Stimulated activated CD4-positive, alpha-beta T cell treated with anti-CD3 and anti-CD28 coated beads, Interleukin-15, amount 100 ng/mL, for 24 hours (primary cell): ENCODE measurements around the gene CORO2B.
"Not testable (repeated sequence)": the region's sequence is repeated elsewhere in the genome, so short reads cannot be mapped to it uniquely, and the experiment has no call there.

ENCODE experiments used
- DNase-seq: peaks from one replicate; pipeline ENCODE4 v3.0.0-alpha.2; 2020

The CORO2B gene

GRCh38 chr15:68632101-68632500 is 53.3 kb downstream of the CORO2B start:
- no peak for DNase-seq

DNA sequence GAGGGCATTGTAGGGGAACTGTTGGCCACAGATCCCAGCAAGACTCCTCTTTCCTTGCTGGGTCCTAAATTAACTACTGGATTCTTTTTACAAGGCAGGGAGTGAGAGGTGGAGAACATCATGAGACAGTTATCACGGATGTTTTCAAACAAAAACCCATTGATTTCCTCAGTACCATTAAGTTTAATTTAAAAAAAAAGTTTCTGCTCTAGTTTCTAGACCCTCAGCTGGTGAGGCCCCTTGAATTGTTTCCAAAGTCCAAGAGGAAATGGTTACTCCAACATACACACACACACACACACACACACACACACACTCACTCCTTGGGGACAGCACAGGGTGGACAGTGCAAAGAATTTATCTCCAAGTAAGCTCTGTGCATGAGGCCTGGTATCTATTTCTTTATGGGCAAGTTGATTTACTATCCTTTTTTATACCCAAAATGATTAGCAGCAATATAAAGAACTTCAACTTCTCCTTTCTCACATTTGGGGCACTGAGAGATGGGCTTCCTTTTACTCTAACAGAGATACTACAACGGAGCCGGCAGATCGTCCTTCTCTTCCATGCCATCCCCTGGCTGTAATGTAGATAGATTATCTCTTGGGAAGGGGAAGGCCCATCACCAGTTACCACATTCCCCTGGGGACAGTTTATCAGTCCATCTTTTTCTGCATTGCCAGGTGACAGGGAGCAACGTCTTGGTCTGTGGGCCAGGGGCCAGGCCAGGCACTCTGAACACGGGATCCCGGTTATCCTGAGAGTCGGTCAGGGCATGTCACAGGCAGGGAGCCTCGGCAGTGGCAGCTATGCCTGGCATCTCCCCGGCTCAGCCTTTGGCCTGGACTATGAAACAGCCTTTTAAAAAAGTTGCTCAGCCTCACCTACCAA is 54.7 kb downstream of the CORO2B start:
- no peak for DNase-seq

DNA sequence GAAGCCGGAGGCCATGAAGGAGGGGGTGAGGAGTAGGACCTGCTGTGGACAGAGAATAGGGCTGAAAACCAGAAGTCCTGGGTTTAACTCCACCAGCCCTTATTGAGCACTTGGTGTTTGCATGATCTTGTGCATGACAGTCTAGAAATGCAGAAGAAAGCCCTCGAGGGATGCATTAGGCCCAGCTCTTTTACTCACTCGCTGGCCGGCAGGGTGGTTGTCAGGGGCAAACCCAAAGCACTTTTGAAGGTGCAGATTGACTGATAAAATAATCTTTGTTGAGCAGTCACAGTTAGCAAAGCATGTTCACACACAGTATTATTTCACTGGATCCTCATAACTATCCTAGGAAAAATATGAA is 55.3 kb downstream of the CORO2B start:
- no peak for DNase-seq

DNA sequence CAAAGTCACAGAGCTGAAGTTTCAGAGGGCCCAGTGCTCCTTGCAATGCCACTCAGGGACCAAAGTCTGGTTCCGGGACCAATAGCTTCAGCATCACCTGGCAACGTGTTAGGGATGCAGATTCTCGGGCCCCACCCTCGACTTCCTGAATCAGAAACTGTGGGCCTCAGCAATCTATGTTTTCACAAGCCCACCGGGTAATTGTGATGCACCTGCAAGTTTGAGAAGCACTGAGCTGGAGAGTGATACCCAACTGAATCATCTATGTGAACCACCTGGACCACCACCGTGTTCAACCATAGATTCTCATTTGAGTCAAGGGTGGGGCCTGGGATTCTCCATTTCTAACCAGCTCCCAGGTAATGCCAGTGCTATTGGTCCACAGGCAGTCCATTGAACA is 55.7 kb downstream of the CORO2B start:
- DNase-seq = no peak

GRCh38 chr15:68635141-68635540 is 56.3 kb downstream of the CORO2B start:
- DNase-seq = no peak

- DNase-seq = no peak
Measured at GRCh38 chr15:68636256-68636655, 57.5 kb downstream of the CORO2B start.

DNA sequence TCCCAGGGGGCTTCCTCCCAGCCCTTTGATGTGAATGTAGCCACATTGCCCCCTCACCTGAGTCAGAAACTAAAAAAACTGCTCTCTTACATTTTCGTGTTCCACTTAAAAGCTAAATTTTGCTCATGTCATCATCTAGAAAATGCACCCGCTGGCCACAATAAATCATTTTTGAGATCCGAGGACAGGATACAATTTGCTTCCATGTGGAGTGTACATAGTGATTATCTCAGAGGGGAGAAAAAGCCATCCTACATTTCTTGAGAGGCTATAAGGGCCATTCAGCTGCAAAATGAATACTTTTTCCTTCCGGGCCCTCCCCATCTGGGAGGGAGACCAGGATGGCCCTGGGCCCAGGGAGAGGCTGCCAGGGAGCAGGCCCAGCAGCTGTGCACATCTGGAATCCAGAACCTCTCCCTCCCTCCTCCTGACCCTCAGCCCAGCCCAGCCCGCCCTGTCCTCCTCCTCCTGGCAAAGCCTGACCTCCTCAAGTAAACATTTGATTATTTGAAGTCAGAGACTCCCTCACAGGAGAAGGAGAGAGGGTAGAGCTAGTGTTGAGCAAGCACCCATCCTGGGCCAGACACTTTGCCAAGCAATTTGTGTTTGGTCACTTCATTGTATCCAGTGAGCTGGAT is 59.1 kb downstream of the CORO2B start:
- DNase-seq = no peak

DNA sequence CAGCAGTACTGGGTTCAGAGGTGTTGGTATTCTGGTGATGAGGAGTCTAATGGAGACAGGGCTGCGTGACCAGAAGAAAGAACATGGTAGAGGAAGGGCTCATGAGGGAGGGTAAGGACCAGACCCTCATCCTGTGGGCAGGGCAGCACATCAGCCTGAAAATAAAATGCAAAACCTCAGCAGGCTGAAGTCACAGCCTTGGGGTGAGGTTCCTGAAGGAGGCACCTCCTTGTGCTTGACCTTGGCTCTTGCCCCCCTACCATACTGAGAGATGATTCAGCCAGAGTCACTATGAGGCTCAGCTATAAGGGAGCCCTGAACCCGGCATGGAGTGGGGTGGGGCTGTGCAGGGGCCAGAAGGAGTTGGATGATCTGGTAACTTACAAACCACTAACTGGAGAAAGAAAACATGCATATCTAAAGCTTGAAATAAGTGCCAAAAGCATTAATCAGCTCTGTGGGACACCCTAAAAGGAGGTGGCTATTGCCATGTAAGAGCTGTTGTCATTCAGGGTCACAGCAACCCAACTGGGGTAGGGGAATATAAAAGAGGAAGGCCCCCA is 60.2 kb downstream of the CORO2B start:
- DNase-seq = no peak

DNA sequence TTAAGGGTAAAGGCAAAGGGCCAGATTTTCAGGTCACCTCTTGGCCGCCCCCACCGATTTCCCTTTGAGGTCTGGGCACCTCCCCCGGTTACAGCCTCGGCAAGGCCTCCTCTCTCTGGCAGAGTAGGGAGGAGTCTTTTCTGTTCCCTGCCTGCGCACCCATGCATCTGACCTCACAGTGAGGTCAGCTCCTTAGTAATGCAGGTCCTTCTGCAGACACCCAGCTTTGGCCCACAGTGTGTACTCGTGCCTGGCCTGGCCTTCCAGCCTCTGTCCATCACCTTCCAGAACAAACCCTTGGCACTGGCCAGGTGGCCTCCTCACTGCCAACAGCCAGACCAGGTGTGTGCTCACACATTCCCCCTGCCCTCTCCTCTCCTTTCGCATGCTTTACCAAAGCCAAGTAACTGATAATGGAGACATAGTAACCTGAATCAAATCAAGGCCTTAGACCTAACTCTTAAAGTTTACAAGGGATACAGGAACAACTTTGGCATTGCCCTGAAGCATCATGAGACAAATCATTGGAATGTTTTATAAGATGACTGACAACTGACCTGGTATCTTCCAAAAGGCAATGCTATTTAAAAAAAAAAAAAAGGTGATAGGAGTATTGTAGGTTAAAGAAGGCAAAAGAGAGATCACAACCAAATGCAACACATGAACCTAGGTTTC is 61.3 kb downstream of the CORO2B start:
- no peak for DNase-seq

GRCh38 chr15:68640791-68641331 is 62.1 kb downstream of the CORO2B start:
- DNase-seq = no peak

GRCh38 chr15:68641376-68641775 is 62.6 kb downstream of the CORO2B start:
- DNase-seq = no peak

DNA sequence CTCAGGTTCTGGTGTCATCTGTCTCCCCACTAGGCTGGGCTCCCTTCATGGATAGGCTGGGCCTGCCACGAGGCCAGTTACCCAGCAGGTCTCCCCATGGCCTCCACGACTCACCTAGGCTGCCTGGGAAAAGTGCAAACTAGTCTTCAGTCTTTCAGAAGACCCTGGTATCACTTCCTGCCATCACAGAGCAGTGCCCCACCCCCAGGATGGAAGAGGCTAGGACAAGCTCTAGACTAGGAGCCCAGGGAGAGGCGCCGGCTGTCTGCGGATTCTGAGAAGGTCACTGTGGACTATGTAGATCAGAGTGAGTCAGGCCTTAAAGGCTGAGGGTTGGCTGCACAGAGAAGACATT is 63.7 kb downstream of the CORO2B start:
- DNase-seq = no peak

DNA sequence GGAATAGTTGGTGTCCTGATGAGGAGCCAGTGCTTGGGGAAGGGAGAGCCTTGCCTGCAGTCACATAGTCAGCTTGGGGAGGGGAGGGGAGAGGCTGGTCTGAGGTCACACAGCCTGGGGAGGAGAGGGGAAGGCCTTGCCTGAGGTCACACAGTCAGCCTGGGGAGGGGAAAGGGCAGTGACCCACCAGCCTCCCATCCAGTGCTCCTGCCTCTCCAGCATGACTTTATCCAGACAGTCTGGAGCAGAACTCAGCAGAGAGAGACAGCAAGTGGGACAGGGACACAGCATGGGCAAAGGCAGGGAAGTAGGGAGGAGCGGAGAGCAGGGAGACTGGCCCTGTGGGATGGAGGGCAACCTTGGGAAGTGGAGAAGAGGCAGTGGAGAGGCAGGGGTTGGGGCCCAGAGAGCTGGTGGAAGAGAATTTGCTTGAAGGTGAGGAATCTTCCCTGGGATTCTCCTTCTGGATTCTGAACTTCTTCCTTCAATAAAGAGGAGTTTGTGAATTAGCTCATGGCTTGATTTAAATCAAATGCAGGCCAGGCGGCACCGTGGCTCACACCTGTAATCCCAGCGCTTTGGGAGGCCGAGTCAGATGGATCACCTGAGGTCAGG is 64.5 kb downstream of the CORO2B start:
- no peak for DNase-seq

DNA sequence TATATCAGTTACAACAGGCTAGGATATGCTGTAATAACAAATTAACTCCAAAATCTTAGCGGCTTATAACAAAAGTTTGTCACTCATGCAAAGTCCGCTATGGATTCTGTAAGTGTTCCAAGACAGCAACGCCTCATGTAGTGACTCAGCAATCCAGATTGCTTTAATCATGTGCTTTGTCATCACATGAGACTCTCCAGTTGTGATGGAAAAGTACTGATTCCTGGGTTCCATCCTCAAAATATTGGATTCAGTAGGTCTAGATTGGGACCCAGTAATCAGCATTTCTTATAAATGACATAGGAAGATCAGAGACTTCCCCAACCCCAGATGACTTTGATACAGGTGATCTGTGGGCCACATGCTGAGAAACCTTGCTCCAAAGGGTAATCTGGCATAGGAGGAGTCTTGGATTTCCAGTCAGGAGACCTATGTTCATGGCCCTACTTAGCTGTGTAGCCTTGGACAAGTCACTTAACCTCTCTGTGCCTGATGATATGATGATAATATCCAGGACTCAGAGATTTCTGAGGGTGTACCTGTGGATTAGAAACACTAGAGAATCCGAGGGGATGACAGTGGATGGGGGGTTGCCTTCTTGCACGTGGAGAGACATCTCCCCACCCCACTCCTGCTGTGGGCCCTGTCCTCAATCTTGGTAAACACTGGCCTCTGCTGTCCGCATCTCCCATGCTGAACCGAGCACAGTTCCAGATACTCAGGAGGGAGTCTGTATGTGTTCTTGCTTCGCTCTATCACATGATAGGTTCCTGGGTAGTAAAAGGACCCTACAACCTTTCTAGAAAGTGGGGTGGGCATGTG is 65.5 kb downstream of the CORO2B start:
- no peak for DNase-seq

- no peak for DNase-seq
Measured at GRCh38 chr15:68644996-68645395, 66.2 kb downstream of the CORO2B start.

DNA sequence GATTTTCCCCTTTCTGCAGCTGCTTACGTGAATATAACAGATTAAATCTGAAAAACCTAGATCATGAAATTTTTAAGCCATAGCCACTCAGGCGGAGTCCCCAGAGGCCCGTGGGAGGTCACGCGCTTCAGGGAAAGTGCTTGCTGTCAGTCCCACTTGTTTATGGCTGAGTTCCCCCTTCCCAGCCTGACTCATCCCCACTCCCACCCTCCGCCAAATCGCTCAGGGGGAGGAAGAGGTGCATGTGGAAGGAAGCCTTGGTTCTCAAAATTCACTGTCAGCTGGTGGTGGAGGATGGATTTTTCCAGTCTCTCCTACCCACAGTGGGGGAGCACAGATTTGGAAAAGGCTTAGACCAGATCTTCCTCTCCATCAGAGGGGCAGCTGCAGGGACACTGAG is 67.4 kb downstream of the CORO2B start:
- DNase-seq = no peak

- DNase-seq = no peak
Measured at GRCh38 chr15:68646696-68647095, 67.9 kb downstream of the CORO2B start.

GRCh38 chr15:68647361-68647760 is 68.6 kb downstream of the CORO2B start:
- not testable (repeated sequence) for DNase-seq

GRCh38 chr15:68650901-68651709 is 72.3 kb downstream of the CORO2B start:
- DNase-seq = peak; percentile 67

DNA sequence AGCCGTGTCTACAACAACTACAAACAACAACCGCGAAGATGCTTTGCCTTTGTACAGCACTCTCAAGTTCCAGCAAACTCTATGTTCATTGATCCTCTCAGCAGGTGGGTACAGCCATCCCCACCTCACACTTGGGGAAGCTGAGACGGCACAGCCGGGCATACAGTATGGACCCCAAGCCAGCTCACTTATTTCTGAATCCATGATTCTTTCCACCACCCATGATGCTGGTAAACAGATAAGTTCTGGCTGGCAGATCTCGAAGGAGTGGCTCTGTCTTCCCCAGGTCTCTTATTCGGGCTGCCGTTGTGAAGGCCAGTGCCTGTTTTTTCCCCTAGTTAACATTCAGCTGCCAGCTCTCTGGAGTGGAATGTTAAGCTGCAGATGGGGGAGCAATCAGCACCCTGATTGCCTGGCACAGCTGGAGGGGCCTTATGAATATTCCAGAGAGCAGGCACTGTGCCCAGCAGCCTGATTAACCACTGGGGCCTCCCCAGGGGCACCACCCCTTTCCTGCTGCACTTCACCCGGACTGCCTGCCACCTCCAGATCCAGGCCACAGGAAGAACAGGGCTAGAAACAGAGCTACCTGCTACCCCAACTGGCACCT is 73.2 kb downstream of the CORO2B start:
- DNase-seq = no peak
